RWPE1 (cell line): ENCODE results near the gene MYO18B.

Experiments
- CTCF ChIA-PET: fragments of 350-600 bp; sonication (Branson Sonifier 250); formaldehyde crosslinking; extraction: SDS; loops from one replicate; lab custom pipeline; 2021; lab: Yijun Ruan, JAX
- POLR2A ChIA-PET: fragments of 400-600 bp; formaldehyde crosslinking; extraction: SDS; loops from one replicate; lab custom pipeline; 2020; ENCODE audit warnings: antibody characterized with exemption; ENCODE audit not compliant: low non-redundant PET; lab: Yijun Ruan, JAX
- DNase-seq: peaks from one replicate; pipeline ENCODE4 v3.0.0; 2012; ENCODE audit warnings: low spot score
- H3K27ac ChIP-seq: fragments of 450-650 bp; 2 replicates; pipeline ENCODE4 v1.5.1; 2017
- TF ChIP-seq, protein P1 (sequence below): fragments of 450-650 bp; conservative IDR thresholded peaks from 2 replicates; pipeline ENCODE4 v1.5.1; 2017; ENCODE audit warnings: low read depth, mild to moderate bottlenecking

The MYO18B gene

GRCh38 chr22:25896592-25896991, 154.6 kb downstream of the MYO18B start:
- no peak for DNase-seq
- H3K27ac ChIP-seq, result no peak overlapping the region
- ChIA-PET CTCF (no interaction called here), POLR2A (no interaction called here)
- TF ChIP-seq, protein P1, sequence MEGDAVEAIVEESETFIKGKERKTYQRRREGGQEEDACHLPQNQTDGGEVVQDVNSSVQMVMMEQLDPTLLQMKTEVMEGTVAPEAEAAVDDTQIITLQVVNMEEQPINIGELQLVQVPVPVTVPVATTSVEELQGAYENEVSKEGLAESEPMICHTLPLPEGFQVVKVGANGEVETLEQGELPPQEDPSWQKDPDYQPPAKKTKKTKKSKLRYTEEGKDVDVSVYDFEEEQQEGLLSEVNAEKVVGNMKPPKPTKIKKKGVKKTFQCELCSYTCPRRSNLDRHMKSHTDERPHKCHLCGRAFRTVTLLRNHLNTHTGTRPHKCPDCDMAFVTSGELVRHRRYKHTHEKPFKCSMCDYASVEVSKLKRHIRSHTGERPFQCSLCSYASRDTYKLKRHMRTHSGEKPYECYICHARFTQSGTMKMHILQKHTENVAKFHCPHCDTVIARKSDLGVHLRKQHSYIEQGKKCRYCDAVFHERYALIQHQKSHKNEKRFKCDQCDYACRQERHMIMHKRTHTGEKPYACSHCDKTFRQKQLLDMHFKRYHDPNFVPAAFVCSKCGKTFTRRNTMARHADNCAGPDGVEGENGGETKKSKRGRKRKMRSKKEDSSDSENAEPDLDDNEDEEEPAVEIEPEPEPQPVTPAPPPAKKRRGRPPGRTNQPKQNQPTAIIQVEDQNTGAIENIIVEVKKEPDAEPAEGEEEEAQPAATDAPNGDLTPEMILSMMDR, result no peak

DNA sequence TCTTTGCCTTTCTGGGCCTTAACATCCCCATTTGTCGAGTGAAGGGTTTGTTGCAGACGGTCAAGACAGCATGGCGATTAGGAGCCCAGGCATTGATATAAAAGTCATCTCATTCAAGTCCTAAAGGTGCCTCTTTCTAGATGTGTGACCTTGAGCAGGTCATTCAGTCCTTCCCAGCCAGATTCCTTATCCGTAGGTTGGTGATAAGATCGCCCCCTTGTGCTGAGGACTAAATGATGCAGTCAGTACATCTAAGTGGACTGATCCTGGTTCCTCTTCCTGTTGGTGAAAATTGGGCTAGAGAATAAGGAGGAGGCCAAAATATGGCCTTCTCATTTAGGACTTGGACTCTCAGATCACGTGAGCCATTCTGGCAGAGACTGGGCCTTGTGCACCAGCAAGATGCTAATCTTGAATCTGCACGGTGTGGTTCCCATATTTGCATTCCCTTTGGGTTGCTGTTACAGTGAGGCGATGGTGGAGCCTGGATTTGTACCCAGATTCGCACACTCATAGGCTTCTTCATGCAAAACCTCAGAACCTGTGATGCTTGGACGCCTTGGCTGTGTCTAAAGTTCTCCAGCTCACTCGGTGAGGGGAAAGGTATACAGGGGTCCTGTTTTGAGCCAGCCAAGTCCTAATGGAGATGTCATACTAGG, 156.8 kb downstream of the MYO18B start:
- TF ChIP-seq, protein P1, result no peak
- ChIA-PET CTCF (no interaction called here), POLR2A (no interaction called here)
- no peak overlapping the region for H3K27ac ChIP-seq
- no peak for DNase-seq

- ChIA-PET CTCF (no interaction called here), POLR2A (no interaction called here)
- TF ChIP-seq, protein P1, result no peak
These were observed 157.6 kb downstream of the MYO18B start for GRCh38 chr22:25899566-25899965.

GRCh38 chr22:25900390-25900789, 158.4 kb downstream of the MYO18B start:
- TF ChIP-seq, protein P1, result no peak
- ChIA-PET CTCF (no interaction called here), POLR2A (no interaction called here)
- H3K27ac ChIP-seq, result no peak overlapping the region
- no peak for DNase-seq

More at GRCh38 chr22:25899566-25899965, 157.6 kb downstream of the MYO18B start:
- no peak overlapping the region for H3K27ac ChIP-seq
- no peak for DNase-seq

- CTCF ChIA-PET, result no interaction called here
- POLR2A ChIA-PET, result no interaction called here
- TF ChIP-seq, protein P1, result no peak
These were observed 158.9 kb downstream of the MYO18B start for GRCh38 chr22:25900880-25901279.

DNA sequence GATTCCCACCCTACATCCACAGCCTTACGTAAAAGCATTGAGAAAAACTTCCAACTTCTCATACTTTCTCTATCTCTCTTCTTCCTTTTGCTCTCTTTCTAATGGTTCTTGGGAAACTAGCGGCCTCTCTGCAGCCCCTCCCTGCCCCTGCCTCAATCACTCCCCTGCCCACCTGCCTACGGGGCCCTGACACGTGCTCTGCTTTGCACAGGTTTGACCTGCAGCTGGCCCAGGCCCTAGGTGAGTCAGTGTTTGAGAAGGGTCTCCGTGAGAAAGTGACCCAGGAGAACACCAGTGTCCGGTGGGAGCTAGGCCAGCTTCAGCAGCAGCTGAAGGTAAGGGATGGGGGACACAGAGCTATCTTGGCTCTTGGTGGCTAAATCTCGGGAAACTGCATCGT, 160.4 kb downstream of the MYO18B start:
- no peak overlapping the region for H3K27ac ChIP-seq
- ChIA-PET POLR2A (no interaction called here), CTCF (no interaction called here)
- DNase-seq, result no peak
- TF ChIP-seq, protein P1, result no peak

More at GRCh38 chr22:25900880-25901279, 158.9 kb downstream of the MYO18B start:
- no peak for DNase-seq
- H3K27ac ChIP-seq, result no peak overlapping the region
